NCI-H748 (cell line): Measurements from ENCODE around the gene C14orf180.

Source experiments
- DNase-seq: peaks from one replicate; lab custom pipeline; 2025; ENCODE audit not compliant: unreplicated experiment; lab: John Stamatoyannopoulos, UW

Gene C14orf180

DNA sequence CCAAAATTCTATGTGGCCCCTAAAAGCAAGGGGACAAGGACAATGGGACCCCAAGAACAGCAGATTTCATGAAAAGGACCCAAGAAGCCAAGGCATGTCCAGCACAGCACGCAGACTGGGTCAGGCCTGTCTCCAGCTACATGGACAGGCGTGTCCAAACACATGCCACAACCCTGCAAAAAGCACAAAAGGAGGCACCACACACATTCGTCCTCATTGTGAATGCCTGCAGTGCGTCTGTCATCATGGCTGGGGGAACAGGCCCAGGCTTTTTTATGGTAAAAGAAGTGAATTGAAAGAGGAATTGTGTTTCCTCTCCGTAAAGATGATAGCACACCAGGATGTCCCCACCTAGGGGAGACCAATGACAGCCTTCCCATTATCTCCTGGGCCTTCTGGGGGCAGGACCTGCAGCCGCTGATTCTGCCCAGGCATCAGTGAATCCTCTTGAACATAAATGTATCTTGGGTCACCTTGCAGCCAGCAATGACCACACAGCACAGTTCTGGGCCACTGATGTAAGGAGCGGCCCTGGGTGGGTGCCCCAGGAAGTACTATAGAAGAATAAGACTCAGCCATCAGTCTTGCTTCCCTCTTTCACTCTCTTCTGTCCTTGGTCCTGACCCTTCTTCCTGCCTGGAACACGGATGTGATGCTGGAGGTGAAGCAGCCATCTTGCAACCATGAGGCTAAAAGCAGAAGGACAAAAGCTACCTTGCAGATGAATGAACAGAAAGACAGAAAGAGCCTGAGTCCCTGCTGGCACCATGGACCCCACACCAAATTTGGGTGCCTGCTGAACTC is 29.8 kb upstream of the C14orf180 start:
- no peak for DNase-seq

DNA sequence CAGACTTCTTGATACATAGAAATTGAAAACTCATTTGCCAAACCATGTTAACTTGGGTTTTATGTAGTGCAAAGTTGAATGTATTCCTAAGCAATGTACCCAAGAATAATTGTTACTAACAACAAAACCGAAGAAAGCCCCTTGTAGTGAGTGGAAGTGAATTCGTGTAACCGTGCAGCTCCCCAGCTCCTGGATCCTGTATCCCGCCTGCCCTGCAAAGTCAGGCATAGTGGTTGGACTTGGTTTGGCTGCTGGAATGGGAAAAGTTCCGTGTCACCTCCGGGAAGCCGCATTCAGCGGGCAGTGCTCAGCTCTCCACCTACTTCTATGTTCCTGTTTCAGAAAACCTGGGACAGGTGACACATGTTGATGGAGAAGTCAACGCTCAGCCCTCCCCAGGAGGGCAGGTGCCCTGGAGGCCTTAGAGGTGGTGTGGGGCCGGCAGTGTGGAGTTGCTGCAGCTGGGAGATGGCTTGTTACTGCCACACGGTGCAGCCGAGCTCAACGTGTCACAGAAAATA is 29.2 kb upstream of the C14orf180 start:
- no peak for DNase-seq

DNA sequence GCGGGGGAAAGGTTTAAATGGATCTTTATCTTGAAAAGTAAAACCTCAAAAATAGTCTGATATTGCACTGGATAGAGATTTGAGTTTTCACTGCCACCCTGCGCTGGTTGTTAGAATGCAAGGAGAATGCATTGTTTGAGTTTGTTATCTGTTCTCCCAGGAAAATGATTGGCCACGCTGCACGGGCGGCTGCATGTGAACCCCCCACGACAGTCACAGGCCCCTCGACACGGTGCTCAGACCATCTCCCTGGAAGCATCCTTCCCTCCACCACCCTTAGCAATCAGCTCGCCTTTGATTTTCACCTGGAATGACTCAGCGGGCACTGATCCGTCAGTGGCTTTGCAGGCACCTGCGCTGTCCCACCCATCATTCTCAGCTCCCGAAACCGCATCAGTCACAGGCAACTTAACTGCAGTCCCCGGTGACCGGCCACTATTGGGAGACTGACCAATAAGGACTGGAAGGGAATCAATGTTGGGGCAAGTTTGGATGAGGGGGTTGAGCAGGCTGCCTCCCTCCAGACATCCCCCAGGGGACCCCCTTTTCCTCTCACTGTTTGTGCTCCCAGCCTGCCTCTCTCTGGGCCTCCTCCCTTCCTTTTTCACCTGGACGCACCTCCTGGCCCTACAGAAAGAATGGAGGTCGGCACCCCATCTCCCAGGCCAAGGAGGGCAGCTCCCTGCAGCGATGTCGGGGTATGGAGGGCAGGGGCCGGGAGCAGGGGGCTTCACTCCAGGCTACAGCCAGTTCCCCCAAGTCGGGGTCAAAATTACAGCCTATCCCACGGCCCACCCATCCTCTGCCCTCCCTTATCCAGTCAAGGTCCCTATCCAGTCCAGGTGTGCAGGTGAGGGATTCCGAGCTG is 28.5 kb upstream of the C14orf180 start:
- no peak for DNase-seq

- DNase-seq = no peak
These were observed 27.5 kb upstream of the C14orf180 start for GRCh38 chr14:104551851-104552737.

- DNase-seq = no peak
These were observed 26.8 kb upstream of the C14orf180 start for GRCh38 chr14:104552738-104553125.

GRCh38 chr14:104553166-104554087 is 26.1 kb upstream of the C14orf180 start:
- DNase-seq = no peak

- no peak for DNase-seq
These were observed 25.4 kb upstream of the C14orf180 start for GRCh38 chr14:104554088-104554607.

- DNase-seq = no peak
These were observed 24.7 kb upstream of the C14orf180 start for GRCh38 chr14:104554608-104555429.

- DNase-seq = no peak
These were observed 23.9 kb upstream of the C14orf180 start for GRCh38 chr14:104555430-104556255.

DNA sequence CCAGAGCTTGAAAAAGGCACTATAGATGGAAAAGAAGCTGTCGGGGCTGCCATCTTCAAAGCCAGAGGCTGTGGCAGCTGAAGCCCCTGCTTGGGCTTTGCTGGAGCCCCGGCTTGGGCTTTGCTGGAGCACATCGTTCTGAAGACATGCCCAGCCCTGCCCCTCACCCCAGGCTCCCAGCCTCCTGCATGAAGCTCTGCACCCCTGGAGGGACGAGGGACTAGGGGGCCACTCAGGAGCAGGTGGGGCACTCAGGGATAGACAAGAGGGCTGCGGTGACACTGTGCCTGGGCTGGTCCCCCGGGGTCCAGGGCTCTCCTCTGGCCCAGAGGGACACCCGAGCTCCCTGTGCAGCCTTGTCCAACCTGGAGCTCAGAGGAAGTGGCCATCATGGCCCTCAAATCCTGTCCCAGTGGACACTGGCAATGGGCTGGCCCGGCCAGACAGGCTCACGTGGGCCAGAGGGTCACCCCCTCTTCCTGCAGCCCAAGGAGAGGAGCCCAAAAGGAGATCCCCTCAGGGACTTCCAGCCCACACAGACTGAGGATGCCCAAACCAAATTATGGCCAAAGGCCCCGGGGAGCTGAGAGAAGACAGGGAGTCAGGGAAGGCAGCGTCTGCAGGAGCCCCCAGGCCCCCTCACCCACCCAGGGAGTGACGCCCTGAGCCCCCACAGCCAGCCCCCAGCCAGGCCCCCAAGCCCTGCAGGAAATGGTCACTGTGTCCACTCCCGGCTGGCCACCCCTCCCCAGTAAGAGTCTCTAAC is 23.1 kb upstream of the C14orf180 start:
- no peak for DNase-seq

- no peak for DNase-seq
These were observed 22.5 kb upstream of the C14orf180 start for GRCh38 chr14:104557086-104557485.

- no peak for DNase-seq
These were observed 21.8 kb upstream of the C14orf180 start for GRCh38 chr14:104557766-104558165.

GRCh38 chr14:104558231-104559027 is 21.1 kb upstream of the C14orf180 start:
- DNase-seq = no peak

GRCh38 chr14:104559028-104559803 is 20.3 kb upstream of the C14orf180 start:
- DNase-seq = no peak

- no peak for DNase-seq
These were observed 19.6 kb upstream of the C14orf180 start for GRCh38 chr14:104559804-104560585.
